Measurements from ENCODE around the gene BTBD17.

DNA sequence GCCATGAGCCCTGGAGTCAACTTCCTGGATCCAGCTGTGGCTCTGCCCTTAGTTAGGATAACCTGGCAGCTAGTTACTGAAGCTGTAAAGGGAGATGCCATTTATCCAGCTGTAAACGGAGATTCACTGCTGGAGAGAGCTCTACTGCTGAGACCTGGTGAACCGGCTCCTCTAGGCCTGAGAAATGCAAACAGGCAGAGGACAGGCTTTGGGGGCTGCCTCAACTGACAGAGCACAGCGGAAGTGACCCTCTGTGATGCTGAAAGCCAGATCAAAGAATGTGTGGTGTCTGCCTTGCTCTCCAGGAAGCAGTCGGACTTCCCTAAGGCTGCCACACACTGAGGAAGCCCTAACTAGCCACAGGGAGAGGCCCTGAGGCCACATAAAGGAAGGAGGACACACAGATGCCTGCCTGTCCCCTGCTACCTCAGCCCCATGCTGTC is 48.4 kb upstream of the BTBD17 start:
- TF ChIP-seq, protein P1, sequence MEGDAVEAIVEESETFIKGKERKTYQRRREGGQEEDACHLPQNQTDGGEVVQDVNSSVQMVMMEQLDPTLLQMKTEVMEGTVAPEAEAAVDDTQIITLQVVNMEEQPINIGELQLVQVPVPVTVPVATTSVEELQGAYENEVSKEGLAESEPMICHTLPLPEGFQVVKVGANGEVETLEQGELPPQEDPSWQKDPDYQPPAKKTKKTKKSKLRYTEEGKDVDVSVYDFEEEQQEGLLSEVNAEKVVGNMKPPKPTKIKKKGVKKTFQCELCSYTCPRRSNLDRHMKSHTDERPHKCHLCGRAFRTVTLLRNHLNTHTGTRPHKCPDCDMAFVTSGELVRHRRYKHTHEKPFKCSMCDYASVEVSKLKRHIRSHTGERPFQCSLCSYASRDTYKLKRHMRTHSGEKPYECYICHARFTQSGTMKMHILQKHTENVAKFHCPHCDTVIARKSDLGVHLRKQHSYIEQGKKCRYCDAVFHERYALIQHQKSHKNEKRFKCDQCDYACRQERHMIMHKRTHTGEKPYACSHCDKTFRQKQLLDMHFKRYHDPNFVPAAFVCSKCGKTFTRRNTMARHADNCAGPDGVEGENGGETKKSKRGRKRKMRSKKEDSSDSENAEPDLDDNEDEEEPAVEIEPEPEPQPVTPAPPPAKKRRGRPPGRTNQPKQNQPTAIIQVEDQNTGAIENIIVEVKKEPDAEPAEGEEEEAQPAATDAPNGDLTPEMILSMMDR (IDR thresholded peaks at IDR 0.05): no peak
- TF ChIP-seq POLR2AphosphoS5 (IDR thresholded peaks at IDR 0.05): no peak
- TF ChIP-seq EP300 (IDR thresholded peaks at IDR 0.05): no peak

Data from suprapubic skin (tissue), 4 donors.